CD4-positive, alpha-beta T cell treated with Interleukin-21 for 1 hour (primary cell): ENCODE measurements around the gene CD200.
"Not testable (repeated sequence)": the region's sequence is repeated elsewhere in the genome, so short reads cannot be mapped to it uniquely, and the experiment has no call there.

Experiments used
- DNase-seq: peaks from one replicate; pipeline ENCODE4 v3.0.0-alpha.2; 2020

The CD200 gene

DNA sequence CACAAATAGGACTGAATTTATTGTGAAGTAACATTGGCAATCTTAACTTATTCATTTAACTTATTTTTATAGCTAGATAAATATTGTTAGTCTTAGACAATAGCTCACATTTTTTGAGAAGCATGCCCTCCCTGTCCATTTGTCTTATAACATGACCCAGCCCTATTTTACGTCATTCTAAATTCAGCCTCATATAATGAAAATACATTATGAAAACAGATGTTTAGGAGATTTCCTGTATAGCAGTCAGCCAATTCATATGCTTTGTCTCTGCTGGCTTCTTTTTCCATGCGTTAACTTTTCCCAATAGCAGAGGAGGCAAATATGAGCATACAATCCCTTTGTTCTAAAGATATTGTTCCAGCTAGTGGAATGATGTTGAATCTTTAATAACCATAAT lies 29.3 kb downstream of the CD200 start:
- DNase-seq, result no peak

DNA sequence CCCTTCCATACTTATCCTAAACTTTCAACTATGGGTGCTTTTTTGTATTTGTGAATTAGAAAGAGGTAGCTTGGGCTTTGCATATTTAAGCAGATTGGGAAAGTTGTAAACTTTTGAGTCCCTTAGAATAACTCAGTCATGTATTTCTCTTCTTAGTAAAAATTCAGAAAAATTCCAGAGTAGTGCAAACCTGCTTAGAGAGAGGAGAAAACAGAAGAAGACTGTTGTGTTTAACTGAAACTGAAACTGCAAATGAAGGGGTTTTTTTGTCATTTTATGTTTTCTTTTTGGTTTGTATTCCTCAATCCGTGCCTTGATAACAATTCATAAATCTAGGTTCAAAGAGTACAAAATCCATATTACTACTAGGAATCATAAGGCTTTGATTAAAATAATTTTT lies 31.3 kb downstream of the CD200 start:
- DNase-seq, result no peak

DNA sequence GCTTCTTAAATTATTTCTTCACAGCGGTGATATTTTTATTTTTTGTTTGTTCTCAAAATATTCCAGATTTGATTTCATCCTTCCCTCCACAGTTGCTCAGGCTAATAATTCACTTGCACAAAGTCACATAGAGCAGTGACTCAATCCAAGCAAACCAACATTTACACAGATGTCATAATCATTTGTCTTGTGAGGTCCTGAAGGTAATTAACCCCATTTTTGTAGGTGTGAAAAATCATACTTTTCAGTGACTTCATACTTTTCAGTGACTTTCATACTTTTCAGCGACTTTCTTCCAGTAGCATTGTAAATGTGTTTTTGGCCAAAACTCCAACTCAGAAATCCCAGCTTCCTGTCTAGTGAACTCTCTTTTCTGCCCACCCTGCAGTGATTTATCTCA lies 32.1 kb downstream of the CD200 start:
- no peak for DNase-seq

DNA sequence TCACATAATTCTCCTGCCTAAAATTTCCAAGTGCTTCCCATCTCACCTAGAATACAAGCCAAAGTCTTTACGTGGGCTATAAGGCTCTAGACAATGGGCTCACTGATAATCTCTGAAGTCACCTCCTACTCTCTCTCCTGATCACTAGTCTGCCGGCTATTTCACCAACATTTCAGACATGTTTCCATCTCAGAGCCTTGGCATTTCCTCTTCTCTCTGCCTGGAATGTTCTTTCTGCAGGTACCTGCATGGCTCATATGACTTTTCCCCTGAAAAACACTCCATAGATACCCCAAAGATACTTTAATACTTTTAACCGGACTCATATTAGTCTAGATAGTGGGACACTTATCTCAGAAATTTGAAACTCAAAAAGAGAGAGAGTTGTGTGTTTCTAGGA lies 32.7 kb downstream of the CD200 start:
- no peak for DNase-seq

DNA sequence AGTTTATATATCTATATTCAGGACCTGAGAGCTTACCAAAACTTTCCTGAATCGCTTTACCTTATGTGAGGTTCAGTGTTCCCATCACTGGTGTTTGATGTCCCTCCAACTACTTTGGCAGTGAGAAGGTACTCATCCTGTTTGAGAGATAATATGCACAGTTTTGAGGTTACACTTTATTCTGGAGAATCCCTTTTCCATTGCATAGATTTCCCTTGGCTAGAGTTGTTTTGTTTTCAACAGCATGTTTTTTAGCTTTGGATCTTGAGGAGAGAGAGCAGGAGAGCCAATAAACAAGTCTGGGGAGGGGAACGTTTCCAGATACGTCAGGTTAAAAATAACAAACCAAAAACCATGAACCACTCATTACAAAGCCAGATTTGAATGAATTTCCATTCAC lies 33.6 kb downstream of the CD200 start:
- DNase-seq, result no peak

DNA sequence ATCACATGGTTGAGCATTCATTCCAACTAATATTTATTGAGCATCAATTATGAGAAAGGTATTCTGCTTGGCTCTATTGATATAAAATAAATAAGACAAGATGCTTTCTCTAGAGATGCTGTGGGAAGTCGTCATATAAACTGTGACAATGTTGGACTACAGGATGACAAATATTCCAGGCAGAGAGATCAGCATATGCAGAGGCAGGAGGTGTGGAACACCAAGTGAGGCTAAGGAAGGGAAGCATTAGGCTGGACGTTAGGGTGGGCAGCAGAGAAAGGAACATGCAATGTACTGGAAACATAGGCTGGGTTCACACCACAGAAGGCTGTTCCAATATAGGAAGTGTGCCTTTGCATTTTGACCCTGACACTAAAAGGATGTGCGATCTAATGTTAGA lies 38.6 kb downstream of the CD200 start:
- DNase-seq, result no peak

DNA sequence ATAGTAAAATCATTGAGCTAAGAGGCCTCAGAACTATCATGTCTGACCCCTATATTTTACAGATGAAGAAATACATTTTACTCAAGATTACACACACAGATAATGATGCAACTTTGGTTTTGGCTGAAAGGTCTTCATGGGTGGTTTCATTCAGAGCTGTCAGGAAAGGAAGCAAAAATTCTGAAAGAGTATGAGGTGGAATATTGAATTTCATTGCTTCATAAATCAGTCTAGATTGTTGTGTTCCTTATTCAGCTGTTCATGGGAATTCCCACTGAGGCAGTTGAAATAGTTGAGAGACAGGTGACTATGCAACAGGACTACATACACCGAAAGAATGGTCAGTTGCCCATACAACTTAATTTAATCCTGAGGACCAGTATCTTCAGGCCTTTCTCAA lies 39.4 kb downstream of the CD200 start:
- no peak for DNase-seq

DNA sequence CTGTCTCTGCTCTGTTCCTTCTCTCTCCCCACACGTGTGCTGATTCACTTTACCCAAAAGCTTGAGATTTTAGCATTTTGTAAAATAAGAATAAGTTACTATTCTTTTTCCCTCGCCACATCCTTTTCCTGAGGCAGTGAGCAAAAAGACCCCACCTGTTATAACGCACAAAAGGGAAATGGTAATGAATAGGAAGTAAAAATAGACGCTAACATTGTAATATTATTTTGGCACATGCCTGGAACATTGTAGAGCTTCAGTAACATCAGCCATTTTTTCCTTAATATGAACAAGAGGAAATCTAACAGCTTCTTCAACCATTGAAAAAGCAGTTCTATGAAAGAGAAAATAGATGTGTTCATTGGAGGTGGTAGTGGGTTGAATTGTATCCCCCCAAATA lies 40.5 kb downstream of the CD200 start:
- DNase-seq, result no peak

DNA sequence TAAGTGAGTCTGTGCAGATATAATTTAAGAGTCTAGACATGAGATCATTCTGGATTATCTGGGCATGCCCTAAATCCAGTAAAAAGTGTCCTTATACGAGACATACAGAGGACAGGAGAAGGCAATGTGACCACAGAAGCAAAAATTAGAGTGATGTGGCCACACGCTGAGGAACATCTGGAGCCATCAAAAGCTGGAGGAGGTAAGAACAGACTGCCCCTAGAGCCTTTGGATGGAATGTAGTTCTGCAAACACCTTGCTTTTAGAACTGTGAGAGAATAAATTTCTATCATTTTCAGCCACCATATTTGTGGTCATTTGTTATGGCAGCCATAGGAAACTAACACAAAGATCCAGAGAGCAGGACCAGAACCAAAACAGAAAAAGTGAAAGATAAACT lies 41.0 kb downstream of the CD200 start:
- no peak for DNase-seq

DNA sequence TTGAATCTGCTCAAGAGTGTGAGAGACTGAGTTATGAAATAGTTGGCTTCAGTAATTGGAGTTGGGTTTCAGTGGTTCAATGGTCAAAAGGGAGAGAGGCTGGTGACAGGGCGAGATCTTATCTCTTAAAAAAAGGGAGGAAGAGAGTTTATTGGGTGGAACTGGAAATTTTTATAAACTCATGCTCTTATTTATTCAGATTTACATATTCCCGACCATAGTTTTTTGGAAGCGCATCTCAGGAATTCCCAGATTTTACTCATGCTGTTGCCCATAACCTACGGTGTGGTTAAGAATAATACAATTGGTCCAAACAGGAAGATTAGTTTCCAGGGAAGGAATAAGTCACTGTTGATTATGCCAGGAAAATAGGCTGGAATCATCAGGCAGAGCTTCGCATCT lies 41.4 kb downstream of the CD200 start:
- DNase-seq, result no peak

DNA sequence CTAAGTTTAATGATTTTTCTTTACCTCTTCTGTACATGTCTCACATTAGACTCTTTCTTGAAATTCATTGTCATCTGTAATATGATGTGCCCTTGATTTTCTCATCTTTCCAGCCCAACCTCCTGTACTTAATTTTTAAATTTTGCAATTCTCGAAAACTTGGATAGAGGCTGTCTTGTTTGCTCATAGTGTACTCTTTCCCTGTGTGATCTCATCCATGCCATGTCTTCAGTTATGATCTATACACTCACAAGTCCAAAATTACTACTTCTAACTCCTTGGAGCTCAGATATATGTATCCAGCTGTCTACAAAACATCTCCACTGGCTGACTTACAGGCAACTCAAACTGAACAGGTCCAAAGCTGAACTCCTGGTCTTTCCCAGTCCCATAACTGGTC lies 42.2 kb downstream of the CD200 start:
- no peak for DNase-seq

DNA sequence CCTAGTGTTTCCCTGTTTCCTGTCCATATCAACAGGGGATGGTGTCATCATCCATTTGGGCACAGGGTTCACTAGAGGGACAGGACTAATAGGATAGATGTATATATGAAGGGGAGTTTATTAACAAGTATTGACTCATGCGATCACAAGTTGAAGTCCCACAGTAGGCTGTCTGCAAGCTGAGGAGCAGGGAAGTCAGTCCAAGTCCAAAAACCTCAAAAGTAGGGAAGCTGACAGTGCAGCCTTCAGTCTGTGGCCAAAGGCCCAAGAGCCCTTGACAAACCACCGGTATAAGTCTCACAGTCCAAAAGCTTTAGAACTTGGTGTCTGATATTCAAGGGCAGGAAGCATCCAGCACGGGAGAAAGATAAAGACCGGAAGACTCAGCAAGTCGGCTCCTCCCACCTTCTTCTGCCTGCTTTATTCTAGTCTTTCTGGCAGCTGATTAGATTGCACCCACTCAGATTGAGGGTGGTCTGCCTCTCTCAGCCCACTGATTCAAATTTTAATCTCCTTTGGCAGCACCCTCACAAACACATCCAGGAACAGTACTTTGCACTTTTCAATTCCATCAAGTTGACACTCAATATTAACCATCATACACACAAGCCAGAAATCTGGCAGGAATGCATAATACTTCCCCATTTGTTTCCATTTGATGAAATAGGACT lies 43.4 kb downstream of the CD200 start:
- DNase-seq, result no peak

DNA sequence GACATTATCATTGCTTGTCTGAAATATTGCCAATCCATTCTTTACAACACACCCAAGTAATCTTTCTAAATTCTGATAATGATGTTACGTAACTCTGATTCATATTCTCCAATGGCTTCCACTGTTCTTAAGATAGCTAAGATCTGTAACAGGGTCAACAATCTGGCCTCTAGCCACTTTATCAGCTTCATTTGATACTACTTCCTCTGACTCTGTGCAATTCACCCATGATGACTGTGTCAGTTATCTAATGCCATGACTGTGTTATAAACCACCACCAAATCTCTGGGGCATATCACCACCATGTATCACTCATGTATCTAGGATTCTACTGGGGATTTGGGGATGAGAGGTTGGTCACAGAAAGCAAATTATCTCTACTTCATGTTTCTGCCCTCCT lies 44.0 kb downstream of the CD200 start:
- DNase-seq, result no peak

DNA sequence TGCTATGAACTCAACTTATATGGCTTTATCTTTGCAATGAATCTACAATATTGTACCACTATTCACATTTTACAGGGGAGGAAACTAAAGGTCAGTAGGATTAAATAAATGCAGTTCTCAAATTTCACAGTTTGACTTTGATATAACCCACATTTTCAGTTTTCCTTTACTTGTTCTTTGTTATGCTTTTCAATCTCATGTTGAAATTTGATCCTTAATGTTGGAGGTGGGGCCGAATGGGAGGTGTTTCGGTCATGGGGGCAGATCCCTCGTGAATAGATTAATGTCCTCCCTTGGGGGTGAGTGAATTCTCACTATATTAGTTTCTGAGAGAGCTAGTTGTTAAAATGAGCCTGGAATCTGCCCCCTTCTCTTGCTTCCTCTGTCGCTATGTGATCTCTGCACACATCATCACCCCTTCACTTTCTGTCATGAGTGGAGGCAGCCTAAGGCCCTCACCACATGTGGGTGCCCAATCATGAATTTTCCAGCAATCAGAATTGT lies 44.7 kb downstream of the CD200 start:
- DNase-seq, result no peak

DNA sequence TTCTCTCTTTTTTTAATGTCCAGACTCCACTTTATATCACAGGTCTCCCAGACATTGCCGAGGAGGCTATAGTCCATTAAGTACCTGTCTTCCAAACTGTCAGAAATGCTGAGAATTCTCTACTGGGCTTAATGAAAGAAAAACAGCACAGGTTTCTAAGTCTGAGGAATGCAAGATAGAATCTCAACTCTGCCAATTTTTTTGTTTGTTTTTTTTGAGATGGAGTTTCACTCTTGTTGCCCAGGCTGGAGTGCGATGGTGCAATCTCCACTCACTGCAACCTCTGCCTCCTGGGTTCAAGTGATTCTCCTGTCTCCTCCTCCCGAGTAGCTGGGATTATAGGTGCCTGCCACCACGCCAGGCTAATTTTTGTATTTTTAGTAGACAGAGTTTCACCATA lies 45.4 kb downstream of the CD200 start:
- not testable (repeated sequence) for DNase-seq

DNA sequence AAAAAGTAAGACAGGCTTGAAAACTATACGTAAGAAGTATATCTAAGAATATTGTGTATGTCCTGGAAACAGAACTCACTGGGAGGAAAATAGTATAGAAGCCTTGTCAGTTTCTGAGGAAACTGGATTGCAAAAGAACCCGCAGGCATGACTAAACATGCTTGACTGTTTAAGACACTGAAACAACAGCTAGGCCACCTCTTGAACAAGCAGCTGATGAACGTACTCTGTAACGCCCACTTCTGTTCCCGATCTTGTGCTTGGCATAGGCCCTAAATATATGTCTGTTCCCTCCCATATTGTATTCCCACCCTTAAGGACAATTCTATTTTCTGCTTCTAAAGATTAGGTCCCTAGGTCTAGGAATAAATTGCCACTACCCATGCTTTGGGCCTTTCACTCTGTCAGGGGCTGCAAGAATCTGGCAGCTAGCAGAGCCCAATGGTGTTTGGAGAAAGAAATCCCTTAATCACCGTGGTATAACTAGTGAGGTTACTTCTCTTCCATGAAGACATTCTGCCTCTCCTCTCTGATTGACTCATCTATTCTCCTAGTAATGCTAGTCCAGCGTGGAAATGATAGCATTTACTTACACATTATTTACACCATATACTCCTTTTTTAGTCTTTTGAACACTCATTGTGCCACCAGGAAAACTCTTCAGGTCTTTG lies 46.2 kb downstream of the CD200 start:
- DNase-seq, result no peak

DNA sequence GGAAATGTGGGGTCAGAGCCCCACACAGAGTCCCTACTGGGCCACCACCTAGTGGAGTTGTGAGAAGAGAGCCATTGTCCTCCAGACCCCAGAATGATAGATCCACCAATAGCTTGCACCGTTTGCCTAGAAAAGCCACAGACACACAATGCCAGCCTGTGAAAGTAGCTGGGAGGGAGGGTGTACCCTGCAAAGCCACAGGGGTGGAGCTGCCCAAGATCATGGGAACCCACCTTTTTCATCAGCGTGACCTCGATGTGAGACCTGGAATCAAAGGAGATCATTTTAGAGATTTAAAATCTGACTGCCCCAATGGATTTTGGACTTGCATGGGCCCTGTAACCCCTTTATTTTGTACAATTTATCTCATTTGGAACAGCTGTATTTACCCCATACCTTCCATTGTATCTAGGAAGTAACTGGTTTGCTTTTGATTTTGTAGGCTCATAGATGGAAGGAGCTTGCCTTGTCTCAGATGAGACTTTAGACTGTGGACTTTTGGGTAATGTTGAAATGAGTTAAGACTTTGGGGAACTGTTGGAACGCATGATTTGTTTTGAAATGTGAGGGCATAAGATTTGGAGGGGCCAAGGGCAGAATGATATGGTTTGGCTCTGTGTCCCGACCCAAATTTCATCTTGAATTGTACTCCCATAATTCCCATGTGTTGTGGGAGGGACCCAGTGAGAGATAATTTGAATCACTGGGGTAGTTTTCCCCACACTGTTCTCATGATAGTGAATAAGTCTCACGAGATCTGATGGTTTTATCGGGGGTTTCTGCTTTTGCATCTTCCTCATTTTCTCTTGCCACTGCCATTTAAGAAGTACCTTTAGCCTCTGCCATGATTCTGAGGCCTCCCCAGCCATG lies 49.0 kb downstream of the CD200 start:
- DNase-seq, result no peak

DNA sequence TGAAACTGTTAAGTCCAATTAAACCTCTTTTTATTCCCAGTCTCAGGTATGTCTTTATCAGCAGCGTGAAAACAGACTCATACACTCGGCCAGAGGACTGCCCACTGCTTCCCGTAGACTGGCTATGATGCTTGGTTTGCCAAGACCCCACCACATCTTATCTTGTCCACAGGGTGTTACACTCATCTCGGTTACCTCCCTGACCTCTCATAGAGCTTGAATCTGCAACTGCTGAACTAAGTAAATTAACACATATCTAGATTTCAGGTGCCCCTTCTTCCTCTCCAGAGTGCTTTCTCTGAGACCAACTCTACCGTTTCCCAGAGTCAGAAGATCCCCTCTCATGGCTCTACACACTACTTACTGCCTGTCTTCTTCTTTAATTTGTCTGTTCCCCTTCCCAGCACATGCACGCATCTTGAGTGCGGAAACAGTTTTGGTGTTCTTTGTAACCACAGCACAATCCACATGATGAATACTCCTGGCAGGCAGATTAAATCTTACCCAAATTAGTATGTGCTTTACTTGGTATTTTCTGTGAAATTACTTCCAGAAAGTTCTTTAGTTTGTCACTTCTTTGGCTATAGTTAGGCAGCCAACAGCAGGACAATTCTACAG lies 49.7 kb downstream of the CD200 start:
- DNase-seq, result no peak

DNA sequence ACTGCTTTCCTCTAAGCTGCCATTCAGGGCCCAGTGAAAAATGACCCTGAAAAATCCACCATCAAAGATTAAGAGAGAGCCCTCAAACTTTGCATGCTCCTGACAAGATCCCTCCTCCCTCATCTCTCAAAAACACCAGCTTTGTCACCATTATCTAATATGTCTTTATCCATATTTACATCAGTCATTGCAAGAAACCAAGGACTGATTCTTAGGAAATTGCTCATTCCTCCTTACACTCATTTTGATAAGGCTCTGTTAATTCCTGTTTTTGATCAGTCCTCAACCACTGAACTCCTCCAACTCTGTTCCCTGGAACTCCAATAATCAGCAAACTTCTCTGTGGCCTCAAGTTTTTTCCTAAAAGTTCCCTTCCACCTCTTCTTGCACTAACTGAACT lies 51.8 kb downstream of the CD200 start:
- DNase-seq, result no peak

DNA sequence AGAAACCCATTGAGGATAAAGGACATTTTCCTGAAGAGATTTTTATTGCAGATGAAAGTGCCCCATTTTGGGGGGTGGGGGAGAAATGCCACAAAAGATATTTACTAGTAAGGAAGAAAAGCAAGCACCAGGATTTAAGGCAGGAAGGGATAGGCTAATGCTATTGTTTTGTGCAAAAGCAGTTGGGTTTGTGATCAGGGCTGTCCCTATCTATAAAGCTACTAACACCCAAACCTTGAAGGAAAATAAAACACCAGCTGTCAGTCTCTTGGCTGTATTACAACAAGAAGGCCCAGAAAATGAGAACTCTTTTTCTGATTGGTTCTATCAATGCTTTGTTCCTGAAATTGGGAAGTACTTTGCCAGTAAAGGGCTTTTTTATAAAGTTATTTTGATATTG lies 56.0 kb downstream of the CD200 start:
- no peak for DNase-seq

DNA sequence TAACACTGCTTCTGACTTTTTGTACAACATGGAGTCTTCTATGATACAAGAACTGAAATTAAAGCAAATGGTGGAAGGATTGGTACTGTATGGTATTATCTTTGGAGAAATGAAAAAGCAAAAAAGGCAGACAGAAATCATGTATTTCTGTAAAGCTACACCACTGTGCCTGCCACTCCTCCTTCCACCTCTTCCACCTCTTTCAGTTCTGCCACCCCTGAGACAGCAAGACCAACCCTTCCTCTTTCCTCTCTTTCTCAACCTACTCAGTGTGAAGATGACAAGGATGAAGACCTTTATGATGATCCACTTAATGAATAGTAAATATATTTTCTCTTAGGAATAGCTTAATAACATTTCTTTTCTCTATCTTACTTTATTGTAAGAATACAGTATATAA lies 57.0 kb downstream of the CD200 start:
- no peak for DNase-seq

DNA sequence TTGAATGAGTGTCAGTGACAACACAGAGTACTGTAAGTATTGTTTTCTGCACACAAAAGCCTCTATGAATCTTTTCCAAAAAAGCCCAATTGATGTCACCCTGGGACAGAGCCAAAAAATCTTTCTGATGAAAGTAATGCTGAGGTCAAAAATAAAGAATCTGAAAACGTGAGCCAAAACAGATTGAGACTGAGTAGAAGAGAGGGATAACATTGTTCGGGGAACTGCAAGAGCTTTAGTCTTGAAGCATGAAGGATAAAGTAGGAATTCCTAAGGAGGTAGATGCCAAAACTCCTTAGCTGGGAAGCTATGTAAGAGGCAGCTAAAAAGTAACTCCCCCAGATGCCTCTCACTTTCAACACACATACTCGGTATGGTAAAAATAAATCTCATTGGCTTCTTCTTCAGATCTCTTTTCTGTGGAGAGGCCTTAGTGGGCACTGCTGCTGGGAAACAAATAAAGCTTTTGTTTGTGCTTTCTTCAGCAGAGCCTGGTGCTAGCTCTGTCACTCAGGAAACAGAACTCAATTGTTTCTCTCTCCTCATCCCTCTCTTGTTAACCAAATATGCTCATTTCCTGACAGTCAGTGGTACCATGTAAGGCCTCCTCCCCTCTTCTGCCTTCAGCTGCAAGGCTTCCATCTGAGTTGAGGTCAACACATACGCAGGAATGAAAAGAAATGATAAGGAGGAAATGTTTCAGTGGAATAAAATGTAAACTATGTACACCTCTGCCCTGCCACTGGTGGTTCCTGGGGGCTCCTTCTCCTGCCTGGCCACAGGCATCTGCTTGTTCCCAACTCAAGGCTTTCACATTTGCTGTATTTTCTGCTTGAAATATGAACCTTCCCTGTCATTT lies 58.1 kb downstream of the CD200 start:
- DNase-seq, result no peak

DNA sequence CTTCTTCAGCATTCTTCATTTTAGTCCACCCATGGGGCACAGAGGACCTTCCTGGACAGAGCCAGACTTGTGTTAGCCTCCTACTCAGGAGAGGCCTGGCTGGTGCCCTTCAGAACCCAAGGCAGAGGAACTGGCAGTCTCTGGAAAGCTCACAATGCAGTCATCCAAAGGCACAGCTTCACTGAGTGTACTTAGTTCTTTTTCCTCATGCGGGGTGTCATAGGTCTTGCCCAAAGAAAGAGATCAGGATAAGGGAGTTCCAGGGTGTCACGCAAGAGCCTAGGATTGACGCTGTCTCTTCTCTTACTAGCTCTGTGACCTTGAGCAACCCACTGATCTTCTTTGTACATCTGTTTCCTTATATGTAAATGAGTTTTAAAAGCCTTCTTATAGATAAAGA lies 58.7 kb downstream of the CD200 start:
- DNase-seq, result no peak
